Naive thymus-derived CD4-positive, alpha-beta T cell (primary cell): Measurements from ENCODE around the gene STIL. TPM values are rescaled to one million over a fixed set of nuclear protein-coding genes. Genes with fewer than 3 reads are reported as not detected.

Experiments
- ATAC-seq: fragments of 150-1000 bp; cut with Tn5 transposase; 2 replicates; pipeline ENCODE4 v1.10.0; 2021; ENCODE audit warnings: mild to moderate bottlenecking, moderate library complexity
- CTCF ChIA-PET: fragments of 350-600 bp; sonication (Branson Sonifier 250); formaldehyde crosslinking; loops from one replicate; lab custom pipeline; 2021; ENCODE audit warnings: antibody characterized with exemption; lab: Charles Lee
- POLR2A ChIA-PET: fragments of 350-600 bp; sonication (Branson Sonifier 250); formaldehyde crosslinking; loops from one replicate; lab custom pipeline; 2021; ENCODE audit warnings: antibody characterized with exemption, inconsistent platforms; lab: Charles Lee
- DNase-seq, 9 donors: peaks; one replicate each; pipeline versions ENCODE4 v3.0.0 to v3.0.0-alpha.2; 2020 to 2022; ENCODE audit warnings: mixed read lengths in 1 of 9
- H3K27ac ChIP-seq: one replicate; pipeline ENCODE4 v1.7.0; 2013; ENCODE audit warnings: mild to moderate bottlenecking, low read depth, low read length, moderate library complexity
- H3K27me3 ChIP-seq, 2 donors: one replicate each; pipeline ENCODE4 v1.7.0; 2013; ENCODE audit warnings: low read length in 2 of 2, mild to moderate bottlenecking in 2 of 2, moderate library complexity in 2 of 2; ENCODE audit not compliant: control insufficient read depth in 2 of 2, insufficient read depth in 2 of 2
- H3K36me3 ChIP-seq, 3 experiments: 1 replicate in 2 of 3; 2 replicates in 1 of 3; pipeline ENCODE4 v1.7.0; 2013; ENCODE audit warnings: low read length in 3 of 3, mild to moderate bottlenecking in 3 of 3, moderate library complexity in 1 of 3; ENCODE audit not compliant: insufficient read depth in 3 of 3, control insufficient read depth in 2 of 3
- H3K4me1 ChIP-seq, 2 donors: one replicate each; pipeline ENCODE4 v1.7.0; 2013; ENCODE audit warnings: low read length in 2 of 2, mild to moderate bottlenecking in 2 of 2, moderate library complexity in 1 of 2; ENCODE audit not compliant: control insufficient read depth in 2 of 2, insufficient read depth in 2 of 2
- H3K4me3 ChIP-seq: 2 replicates; pipeline ENCODE4 v1.7.0; 2013; ENCODE audit warnings: mild to moderate bottlenecking, low read length
- H3K9me3 ChIP-seq, 3 experiments: 1 replicate in 2 of 3; 2 replicates in 1 of 3; pipeline ENCODE4 v1.7.0; 2013; ENCODE audit warnings: low read length in 3 of 3; ENCODE audit not compliant: control insufficient read depth in 2 of 3
- H3K27ac Mint-ChIP-seq, 9 donors: one replicate each; pipeline ENCODE4 v1.8.0; 2020 to 2022; ENCODE audit warnings: mixed read lengths in 9 of 9, mild to moderate bottlenecking in 8 of 9, moderate library complexity in 5 of 9, inconsistent platforms in 2 of 9
- H3K27me3 Mint-ChIP-seq, 5 donors: one replicate each; pipeline ENCODE4 v1.8.0; 2021 to 2022; ENCODE audit warnings: mixed read lengths in 5 of 5, mild to moderate bottlenecking in 1 of 5
- H3K36me3 Mint-ChIP-seq, 5 donors: one replicate each; pipeline ENCODE4 v1.8.0; 2020 to 2022; ENCODE audit warnings: mixed read lengths in 5 of 5, mild to moderate bottlenecking in 3 of 5, inconsistent platforms in 1 of 5
- H3K4me1 Mint-ChIP-seq, 7 donors: one replicate each; pipeline ENCODE4 v1.8.0; 2020 to 2022; ENCODE audit warnings: mixed read lengths in 7 of 7, mild to moderate bottlenecking in 3 of 7, inconsistent platforms in 1 of 7
- H3K4me3 Mint-ChIP-seq, 10 donors: one replicate each; pipeline ENCODE4 v1.8.0; 2020 to 2022; ENCODE audit warnings: mild to moderate bottlenecking in 10 of 10, mixed read lengths in 10 of 10, moderate library complexity in 6 of 10, inconsistent platforms in 2 of 10
- H3K9me3 Mint-ChIP-seq, 11 donors: one replicate each; pipeline ENCODE4 v1.8.0; 2020 to 2022; ENCODE audit warnings: mixed read lengths in 11 of 11, mild to moderate bottlenecking in 4 of 11, inconsistent platforms in 1 of 11, moderate library complexity in 1 of 11
- intact Hi-C, 2 donors: fragments of 100-400 bp; cut with micrococcal nuclease; formaldehyde crosslinking; loops; one replicate each; pipeline ENCODE4 v1.15.1; 2023
- polyA plus RNA-seq, 2 donors: library from polyadenylated mRNA; unstranded; fragments of 300-500 nt; fragmentation: Illumina TruSeq; gene quantifications; one replicate each; pipeline ENCODE4 v1.2.3, GENCODE V29; 2021
- total RNA-seq, 6 experiments: library from RNA in 5 of 6; stranded (reverse) in 5 of 6; gene quantifications; 1 replicate in 5 of 6; 2 replicates in 1 of 6; pipeline ENCODE4 v1.2.3 and lab custom pipeline; 2021 to 2026

The STIL gene
- total and polyA plus RNA-seq, 7 experiments from 2014 or later: 0.47 to 28.5 (median 1.4) TPM

DNA sequence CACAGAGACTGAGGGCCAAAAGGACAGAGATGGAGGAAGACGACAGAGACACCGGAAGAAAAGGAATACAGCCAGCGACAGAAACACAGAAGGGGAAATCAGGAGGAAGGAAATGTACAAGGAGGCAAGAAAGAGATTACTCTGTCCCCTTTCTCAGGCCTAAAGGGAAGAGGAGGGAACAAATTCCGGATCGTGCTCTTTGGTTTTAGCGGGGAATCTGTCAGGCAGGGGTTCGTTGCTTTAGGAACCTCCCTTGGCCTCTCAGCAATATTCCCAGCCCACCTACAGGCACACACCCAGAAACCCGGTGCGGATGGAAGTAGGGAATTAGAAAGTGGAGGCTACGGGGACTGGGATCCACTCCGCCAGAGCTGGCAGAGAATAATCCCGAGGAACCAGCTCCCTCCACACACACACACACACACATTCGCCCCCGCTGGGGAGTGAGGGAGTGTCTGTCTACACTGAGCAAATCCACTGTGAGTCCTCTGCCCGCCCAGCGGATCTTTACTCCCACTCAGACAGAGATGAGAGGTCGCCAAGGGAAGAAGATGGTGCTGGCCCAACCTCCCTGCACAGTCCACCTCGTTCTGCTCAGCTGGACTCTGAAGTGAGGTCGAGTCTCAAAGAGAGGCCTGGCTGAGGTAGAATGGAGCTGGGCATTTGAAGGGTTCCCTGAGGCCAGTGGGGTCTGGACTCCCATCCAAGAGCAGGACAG lies 87.7 kb downstream of the STIL start:
- Histone ChIP-seq H3K9me3 (no peaks in the 10 kb centered on the region), H3K27ac (no peak overlapping the region), H3K4me1 (peaks cover 7 to 12% of the 10 kb centered on the region in 2 donors), H3K27me3 (peaks cover 19 to 52% of the 10 kb centered on the region in 2 donors), H3K36me3 (no peaks in the 10 kb centered on the region), H3K4me3 (no peak overlapping the region)
- DNase-seq (no peak), ATAC-seq (no peak)
- H3K27ac Mint-ChIP-seq: no peak overlapping the region
- H3K4me3 Mint-ChIP-seq: peak overlapping the region; percentile 34 to 80 (median 60)
- peaks cover 47 to 62% (median 56%) of the 10 kb centered on the region in 5 donors for H3K27me3 Mint-ChIP-seq
- ChIA-PET POLR2A (no interaction called here), CTCF (no interaction called here)
- intact Hi-C loops: no loop called here
- H3K9me3 Mint-ChIP-seq: peaks cover 0 to 4% (median 0%) of the 10 kb centered on the region in 11 donors
- peaks cover 0 to under 1% (median 0%) of the 10 kb centered on the region in 5 donors for H3K36me3 Mint-ChIP-seq
- peaks cover 2 to 29% (median 19%) of the 10 kb centered on the region in 7 donors for H3K4me1 Mint-ChIP-seq

DNA sequence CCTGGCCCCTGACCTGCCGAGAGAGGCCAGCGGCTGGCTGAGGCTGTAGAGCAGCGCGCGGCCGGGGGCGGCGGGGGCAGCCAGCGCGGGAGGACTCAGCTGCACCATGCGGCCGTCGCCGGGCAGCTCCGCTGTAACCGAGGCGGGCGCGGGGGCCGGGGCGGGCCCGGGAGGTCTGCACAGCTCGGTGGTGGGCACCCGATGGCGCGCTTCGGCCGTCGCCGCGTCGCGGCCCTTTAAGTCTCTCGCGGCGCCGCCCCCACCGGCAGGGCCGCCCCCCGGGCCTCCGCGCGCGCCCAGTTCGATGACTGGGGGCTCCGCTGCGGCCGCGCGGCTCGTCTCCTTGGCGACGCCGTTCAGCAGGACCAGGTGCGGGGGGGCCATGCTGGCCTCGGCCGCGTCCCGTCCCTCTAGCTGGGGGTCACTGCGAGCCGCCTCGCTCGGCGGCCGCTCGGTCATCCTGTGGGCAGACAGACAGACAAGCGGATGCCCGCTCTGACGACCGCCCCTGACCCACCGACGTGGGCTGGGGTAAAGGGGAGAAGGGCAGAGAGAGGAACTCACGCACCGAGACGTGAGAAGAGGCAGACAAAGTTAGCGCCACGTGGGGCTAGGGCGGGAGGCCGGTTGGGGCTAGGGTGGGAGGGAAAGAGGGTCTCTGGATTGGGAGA lies 88.4 kb downstream of the STIL start:
- H3K4me3 ChIP-seq: no peak overlapping the region
- peaks cover 16 to 44% of the 10 kb centered on the region in 2 donors for H3K27me3 ChIP-seq
- Mint-ChIP-seq H3K9me3 (peaks cover 0 to 4% (median 0%) of the 10 kb centered on the region in 11 donors), H3K27me3 (peaks cover 44 to 59% (median 54%) of the 10 kb centered on the region in 5 donors), H3K4me3 (peak overlapping the region in 9 of 10 donors; percentile 39 to 80 (median 64)), H3K36me3 (peaks cover 0 to 4% (median 0%) of the 10 kb centered on the region in 5 donors), H3K27ac (no peak overlapping the region), H3K4me1 (peaks cover 0 to 22% (median 15%) of the 10 kb centered on the region in 7 donors)
- ATAC-seq (peak; percentile 37), DNase-seq (no peak)
- H3K4me1 ChIP-seq: peaks cover 1 to 8% of the 10 kb centered on the region in 2 donors
- intact Hi-C loops: no loop called here
- no peak overlapping the region for H3K27ac ChIP-seq
- no peaks in the 10 kb centered on the region for H3K36me3 ChIP-seq
- ChIA-PET POLR2A (no interaction called here), CTCF (no interaction called here)
- no peaks in the 10 kb centered on the region for H3K9me3 ChIP-seq

DNA sequence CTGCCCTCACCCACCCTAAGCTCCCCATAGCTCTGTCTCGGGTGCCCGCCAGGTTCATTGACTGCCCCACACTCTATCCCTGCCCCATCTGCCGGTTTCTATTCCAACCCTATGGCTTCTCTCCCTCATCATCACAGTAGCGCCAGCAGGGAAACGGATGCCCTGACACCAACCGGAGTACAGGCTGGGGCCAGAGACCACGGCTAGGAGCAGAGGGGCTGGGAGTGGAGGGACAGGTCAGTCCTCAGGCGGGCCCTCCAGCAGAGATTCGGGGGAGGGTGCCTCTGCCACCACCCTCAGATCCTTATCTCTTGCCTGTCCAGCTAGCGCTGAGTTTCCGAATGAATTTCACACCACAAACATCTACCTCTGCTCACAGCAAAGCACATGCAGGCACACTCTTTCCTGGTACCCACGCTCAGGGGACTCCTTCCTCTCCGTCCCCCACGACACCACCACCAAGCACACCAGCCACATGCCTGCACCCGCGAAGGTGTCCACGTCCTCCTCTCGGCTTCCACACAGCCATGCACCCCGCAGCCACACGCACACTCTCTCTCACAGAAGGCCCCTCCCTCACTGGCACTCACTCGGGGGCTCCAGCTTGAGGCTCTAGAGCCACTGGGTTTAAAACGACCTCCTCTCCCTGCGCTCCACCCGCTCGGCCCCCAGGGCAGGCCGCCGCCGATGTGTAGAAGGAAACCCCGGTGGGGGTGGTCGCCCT lies 89.1 kb downstream of the STIL start:
- peaks cover 0 to 9% (median 0%) of the 10 kb centered on the region in 5 donors for H3K36me3 Mint-ChIP-seq
- H3K4me3 Mint-ChIP-seq: no peak overlapping the region
- POLR2A ChIA-PET: no interaction called here
- intact Hi-C loops: no loop called here
- DNase-seq (no peak), ATAC-seq (peak; percentile 32)
- Histone ChIP-seq H3K27ac (no peak overlapping the region), H3K27me3 (peaks cover 9 to 40% of the 10 kb centered on the region in 2 donors), H3K36me3 (no peaks in the 10 kb centered on the region), H3K4me3 (no peak overlapping the region), H3K9me3 (no peaks in the 10 kb centered on the region), H3K4me1 (peaks cover 0 to 3% of the 10 kb centered on the region in 2 donors)
- H3K27ac Mint-ChIP-seq: no peak overlapping the region
- H3K27me3 Mint-ChIP-seq: peaks cover 41 to 55% (median 52%) of the 10 kb centered on the region in 5 donors
- CTCF ChIA-PET: no interaction called here
- H3K4me1 Mint-ChIP-seq: peaks cover 0 to 15% (median 9%) of the 10 kb centered on the region in 7 donors
- H3K9me3 Mint-ChIP-seq: peaks cover 0 to 4% (median 0%) of the 10 kb centered on the region in 11 donors

DNA sequence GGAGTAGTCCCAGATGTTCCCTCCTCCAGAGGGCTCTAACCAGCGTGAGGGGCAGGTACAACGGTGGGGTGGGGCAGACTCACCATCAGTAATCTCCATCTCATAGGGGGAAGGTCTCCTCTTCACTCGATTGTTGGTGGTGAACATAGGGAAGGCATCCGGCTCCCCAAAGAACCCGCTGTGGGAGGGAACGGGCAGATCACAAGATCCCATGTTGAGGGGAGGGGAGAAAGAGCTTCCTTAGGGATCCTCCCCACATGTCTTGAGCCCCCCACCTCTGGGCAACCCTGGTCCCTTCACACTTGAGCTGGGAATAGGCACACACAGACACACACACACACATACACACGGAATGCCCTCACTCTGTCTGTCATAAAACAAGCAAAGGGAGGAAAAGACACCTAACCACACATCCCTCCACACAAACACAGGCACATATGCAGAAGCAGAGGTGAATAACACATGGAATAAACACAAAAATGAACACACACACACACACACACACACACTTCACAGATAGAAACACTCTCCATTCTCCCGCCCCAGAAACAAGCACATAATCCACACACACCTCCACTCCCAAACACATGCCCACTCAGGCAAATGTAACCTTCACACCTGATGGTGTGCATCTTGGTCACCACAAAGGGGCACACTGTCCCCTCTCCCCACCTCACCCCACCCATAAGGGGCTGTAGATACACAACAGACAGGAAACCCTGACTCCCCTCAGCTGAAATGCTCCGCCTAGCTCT lies 89.8 kb downstream of the STIL start:
- Mint-ChIP-seq H3K27me3 (peaks cover 33 to 48% (median 44%) of the 10 kb centered on the region in 5 donors), H3K4me3 (no peak overlapping the region), H3K9me3 (peaks cover 0 to 4% (median 0%) of the 10 kb centered on the region in 11 donors), H3K36me3 (peaks cover 0 to 9% (median 0%) of the 10 kb centered on the region in 5 donors), H3K27ac (no peak overlapping the region), H3K4me1 (peaks cover 0 to 8% (median 5%) of the 10 kb centered on the region in 7 donors)
- no peak for ATAC-seq
- Histone ChIP-seq H3K4me1 (no peaks in the 10 kb centered on the region), H3K27me3 (peaks cover 7 to 32% of the 10 kb centered on the region in 2 donors), H3K9me3 (no peaks in the 10 kb centered on the region), H3K36me3 (no peaks in the 10 kb centered on the region), H3K4me3 (no peak overlapping the region), H3K27ac (no peak overlapping the region)
- POLR2A ChIA-PET: no interaction called here
- CTCF ChIA-PET: no interaction called here
- DNase-seq: no peak
- intact Hi-C loops: no loop called here

DNA sequence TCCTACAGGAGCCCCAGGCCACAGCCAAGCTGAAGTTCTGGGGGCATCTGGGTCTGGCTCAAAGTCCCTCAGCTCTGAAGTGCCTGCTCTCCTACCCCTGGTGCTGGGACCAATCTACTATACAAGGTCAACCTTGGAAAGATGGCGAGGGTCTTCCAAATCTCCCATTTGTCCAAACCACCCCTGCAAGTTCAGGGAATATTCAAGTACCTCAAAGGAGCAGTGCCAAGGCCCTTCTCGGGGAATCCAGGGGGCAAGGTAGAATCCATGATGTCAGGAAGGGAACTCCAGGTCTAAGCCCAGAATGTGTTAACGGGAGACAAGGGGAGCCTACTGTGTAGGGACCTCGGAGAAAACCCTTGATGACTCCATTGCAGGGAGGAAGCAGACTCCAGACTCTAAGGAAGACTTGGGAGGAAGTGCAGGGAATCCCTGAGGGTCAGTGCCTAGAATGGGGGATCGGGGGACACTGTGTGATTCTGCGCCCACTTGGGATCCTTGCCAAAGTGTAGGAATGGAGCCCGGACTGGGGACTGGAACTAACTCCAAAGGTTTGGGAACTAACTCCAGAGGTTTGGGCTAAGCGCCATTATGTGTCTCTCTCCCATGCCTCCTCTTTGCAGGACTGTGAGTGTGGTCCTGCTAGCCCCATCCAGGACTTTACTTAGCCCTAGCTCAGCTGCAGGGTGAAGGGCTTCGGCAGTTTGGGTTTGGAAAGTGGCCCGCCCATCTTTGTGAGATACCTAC lies 90.6 kb downstream of the STIL start:
- no peak for ATAC-seq
- Mint-ChIP-seq H3K27ac (no peak overlapping the region), H3K4me1 (peaks cover 0 to 6% (median 5%) of the 10 kb centered on the region in 7 donors), H3K4me3 (no peak overlapping the region), H3K9me3 (peaks cover 0 to 4% (median 0%) of the 10 kb centered on the region in 11 donors), H3K27me3 (peaks cover 31 to 44% (median 37%) of the 10 kb centered on the region in 5 donors), H3K36me3 (peaks cover 0 to 9% (median 0%) of the 10 kb centered on the region in 5 donors)
- Histone ChIP-seq H3K4me1 (no peaks in the 10 kb centered on the region), H3K4me3 (no peak overlapping the region), H3K27me3 (peaks cover 3 to 25% of the 10 kb centered on the region in 2 donors), H3K27ac (no peak overlapping the region), H3K9me3 (no peaks in the 10 kb centered on the region), H3K36me3 (no peaks in the 10 kb centered on the region)
- no peak for DNase-seq
- intact Hi-C loops: no loop called here
- CTCF ChIA-PET: no interaction called here
- POLR2A ChIA-PET: no interaction called here
